Umbilical cord (tissue), 2 donors: ENCODE data around the gene KBTBD12. TPM values are rescaled to one million over a fixed set of nuclear protein-coding genes. Genes with fewer than 3 reads are reported as not detected.

Experiments
- DNase-seq: peaks from one replicate; pipeline ENCODE4 v3.0.0-alpha.2; 2015; ENCODE audit warnings: low spot score
- total RNA-seq: library from RNA; depleted of rRNA; stranded (reverse); fragments of >200 nt; gene quantifications from one replicate; pipeline ENCODE4 v1.2.3, GENCODE V29; 2014; ENCODE audit warnings: low replicate concordance; ENCODE audit not compliant: insufficient read depth

Gene KBTBD12
- total RNA-seq, 1 donor from 2014 or later = 7.2 TPM

DNA sequence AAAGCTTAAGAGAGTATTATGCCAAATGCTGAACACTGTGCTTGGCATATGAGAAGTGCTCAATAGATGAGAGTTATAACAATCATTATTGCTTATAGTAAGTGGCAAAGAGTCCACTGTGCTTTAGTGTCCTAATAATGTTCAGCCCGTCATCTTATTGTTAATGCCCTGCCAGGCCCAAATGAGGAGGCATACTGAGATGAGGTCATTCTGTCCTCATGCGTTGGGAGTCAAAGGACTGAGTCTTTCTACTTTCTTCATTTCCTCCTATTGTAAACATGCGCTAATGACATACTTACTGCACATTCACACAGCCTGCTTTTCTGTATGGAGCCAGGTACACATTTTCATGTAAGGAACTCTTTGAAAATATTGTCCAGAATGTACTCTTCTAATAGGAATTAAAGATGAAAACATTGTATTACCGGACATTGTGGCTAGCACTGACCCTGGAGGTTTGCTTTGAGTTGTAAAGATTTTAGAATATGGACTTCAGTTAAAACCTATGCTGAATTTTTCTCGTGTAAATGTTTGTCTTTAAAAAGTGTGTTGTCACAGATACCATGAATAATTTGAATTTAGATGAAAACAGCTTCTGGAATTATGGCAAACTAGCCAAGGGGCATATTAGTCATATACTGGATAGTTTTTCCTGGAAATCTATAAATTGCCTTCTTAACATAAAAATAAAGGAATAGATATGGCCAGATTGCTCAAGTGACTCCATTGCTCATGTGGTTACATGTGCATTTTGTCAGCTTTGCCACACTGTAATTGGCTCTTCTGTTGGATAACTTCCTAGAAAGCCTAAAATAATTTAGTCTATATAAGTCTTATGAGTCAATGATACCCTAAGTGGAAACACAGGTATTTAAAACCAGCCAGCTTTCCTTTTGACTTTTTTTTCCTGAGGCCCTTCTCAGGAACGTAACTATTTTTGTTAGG lies 38.3 kb downstream of the KBTBD12 start:
- no peak for DNase-seq

DNA sequence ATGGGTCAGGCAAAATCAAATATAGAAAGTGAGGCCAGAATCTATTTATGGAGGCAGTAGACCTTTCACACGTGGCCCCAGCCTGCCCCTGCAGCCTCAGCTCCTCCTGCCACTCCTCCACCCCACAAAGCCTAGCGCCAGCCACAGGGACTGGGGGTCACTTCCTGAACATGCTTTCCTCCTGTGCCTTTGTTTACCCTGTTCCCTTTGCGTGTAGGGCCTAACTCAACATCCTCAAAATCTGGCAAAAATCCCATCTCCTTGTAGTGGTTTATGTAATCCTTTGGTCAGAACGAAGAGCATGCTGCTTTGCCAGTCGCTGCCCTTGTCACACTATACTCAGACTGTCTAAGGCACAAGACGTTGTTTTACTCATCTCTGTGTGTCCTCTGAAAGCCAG lies 39.6 kb downstream of the KBTBD12 start:
- no peak for DNase-seq

DNA sequence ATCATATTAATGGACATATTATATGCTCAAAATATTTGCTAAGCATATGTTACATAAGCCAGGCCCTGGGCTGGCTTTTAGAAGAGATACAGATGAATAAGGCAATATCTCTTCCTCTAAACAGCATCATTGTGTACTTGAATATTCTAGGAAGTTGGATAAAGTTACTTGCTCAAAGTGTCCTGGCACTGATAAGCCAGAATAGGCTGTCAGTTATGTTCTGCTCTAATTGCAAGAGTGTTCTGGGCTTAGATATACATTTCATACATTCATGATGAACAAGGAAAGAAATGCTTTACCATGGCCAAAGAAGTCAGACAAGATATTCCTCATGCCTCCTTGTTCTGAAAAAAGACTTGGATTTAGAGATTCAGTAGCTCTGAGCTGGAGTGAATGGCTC lies 40.7 kb downstream of the KBTBD12 start:
- DNase-seq = peak; percentile 71

DNA sequence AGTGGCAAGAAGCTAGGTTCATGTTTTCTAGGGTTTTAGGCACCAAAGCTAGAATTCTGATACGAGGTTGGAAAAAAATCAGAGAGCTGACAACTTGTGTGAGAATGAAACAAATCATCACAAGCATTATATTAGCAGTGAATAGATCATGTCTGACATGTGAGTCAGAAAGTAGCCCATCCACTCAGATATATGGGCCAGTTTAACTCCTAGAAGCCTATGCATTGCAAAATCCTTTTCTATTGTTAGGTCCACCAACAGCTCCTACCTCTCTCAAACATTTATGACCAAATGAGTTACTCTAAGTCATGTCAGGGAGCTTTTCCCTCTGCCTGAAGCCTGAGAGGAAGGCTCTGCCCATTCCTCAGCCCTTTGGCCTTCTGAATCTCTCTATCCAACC lies 44.0 kb downstream of the KBTBD12 start:
- no peak for DNase-seq

DNA sequence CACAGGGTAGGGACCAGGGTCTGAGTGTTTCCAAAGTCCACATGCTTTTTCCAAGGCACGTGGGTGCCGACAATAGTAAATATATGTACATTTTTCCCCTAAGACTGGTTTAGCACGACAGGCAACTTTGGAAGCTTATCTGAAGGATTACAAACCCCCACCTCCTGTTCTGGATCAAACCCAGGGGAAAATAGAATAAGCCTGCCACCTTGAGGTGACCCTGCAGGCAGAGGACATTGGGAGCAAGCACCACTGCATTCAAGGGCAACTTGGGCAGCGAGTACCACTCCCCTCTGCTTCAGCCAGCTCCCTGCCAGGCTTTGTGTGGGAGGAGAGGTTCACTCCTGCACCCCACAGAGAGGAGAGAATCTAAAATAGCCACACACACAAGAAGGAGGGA lies 44.8 kb downstream of the KBTBD12 start:
- no peak for DNase-seq

DNA sequence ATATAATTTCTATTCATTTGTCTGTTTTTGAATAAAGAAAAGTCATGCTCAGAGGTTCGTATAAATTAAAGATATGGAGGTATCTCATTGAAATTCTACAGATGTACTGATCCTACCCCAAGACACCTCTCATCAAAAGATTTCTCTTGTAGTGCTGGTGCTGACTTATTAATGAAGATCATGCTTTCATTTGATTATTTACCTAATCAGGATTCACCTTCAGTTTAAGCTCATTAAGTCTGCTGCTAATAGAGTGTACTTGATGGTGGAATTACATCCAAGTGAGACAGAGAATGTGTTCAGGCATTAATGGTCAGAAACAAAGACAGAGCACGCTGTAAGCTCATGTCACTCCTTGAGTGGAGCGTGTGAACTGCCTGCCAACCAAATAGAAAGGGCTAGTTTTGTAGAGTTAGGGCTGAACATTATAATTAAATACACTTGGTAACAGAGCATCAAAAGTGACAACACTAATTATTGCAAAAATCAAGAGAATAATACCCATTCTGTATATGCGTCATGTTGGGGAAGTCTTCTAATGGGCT lies 45.5 kb downstream of the KBTBD12 start:
- no peak for DNase-seq

DNA sequence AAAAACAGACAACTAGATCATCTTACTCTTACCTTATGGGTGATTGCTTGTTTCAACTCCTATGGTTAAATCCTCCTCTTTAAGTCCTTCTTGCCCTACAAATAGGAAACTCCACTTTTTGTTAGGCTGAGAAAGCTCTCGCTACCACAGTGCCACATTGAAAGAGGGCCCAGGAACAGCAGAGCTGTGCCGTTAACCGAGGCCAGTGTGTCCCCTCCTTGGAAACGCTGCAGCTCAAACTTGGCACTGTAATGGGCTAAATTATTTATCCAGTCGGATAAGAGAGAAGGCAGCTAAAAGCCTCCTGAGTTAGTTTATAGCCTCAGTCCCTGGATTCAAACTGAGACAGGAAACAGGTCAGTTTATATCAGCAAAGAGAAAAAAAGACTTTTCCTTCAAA lies 46.1 kb downstream of the KBTBD12 start:
- no peak for DNase-seq

DNA sequence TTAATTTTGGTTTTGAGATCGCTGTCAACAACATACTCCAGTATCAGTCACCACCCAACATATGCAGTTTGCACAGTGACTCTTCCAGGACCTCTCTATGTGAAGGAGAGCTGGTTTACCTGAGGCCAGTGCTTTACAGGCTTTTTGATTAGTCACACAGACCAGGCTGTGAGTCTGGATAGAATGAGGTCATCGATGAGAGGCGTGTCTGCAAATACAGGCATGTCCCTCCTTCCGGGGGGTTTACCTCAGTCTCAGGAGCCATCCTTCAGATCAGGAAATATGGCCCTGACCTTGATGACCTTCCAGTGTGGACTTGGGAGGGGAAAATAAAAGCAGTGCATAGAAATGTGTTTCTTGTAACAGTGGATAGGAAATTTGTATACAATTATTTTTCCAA lies 46.9 kb downstream of the KBTBD12 start:
- DNase-seq = no peak

DNA sequence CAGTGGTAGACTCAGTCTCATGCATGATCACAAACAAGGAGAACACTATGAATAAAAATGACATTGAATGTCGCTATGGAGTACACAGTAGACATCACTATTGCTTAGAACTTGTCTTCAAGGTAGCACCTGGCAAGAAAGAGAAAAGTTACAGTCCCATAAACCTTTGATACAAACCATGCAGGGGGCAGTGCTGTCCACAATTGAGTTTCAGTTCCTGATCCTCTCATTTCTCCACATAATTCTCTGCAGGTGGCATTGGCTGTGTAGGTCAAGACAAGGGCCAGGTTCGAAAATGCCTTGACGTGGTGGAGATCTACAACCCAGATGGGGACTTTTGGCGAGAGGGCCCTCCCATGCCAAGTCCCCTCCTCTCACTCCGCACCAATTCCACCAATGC lies 47.9 kb downstream of the KBTBD12 start:
- DNase-seq = no peak

DNA sequence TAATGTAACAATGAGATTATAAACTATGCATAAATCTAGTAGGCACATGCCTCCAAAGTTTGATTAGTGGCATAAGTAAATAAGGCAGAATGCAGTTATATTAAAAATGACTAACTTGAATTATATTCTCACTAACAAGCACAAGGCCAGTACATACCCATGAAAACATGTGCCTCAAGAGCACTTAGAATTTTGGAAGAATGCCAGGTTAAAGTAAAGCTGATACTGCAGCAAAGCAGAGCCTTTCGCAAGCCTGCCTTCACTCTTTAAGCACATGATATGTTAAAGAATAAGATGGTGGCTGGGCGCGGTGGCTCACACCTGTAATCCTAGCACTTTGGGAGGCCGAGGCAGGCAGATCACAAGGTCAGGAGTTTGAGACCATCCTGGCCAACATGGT lies 49.0 kb downstream of the KBTBD12 start:
- DNase-seq = peak; percentile 76

DNA sequence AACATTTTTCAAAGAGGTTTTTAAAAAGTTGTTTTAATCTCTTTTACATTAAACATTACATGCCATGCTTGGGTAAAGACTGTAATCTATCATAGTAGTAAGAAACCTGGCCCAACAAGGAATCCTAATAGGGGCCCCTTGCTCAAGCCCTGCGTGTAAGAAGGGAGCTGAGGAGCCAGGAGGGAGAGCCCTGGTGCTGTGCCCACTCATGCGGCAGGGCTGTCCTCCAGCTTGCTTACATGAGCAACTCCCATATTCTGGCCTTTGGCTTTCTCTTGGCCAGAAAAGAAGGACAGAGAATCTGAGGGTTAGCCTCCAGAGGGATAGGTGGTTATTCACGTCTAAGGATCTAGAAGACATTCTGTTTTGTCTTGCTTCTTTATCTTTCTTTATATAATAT lies 49.8 kb downstream of the KBTBD12 start:
- DNase-seq = no peak

DNA sequence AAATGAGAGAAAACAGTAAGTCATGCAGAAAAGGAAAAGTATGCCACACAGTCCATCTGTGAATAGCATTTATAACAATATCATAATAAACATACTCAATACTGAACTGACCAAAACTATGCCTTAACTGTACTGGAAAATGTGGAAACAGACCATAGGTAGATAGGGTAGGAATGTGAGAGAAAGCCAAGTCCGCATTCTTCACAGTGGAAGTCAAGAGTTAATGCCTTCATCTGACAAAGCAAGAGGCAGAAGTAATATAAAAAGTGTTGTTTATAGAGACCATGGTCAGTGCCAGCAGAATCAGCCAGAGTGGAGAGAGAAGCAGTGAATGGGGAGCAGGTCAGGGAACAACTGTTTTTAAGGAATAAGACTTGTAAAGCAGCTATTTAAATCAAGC lies 52.3 kb downstream of the KBTBD12 start:
- DNase-seq = no peak

DNA sequence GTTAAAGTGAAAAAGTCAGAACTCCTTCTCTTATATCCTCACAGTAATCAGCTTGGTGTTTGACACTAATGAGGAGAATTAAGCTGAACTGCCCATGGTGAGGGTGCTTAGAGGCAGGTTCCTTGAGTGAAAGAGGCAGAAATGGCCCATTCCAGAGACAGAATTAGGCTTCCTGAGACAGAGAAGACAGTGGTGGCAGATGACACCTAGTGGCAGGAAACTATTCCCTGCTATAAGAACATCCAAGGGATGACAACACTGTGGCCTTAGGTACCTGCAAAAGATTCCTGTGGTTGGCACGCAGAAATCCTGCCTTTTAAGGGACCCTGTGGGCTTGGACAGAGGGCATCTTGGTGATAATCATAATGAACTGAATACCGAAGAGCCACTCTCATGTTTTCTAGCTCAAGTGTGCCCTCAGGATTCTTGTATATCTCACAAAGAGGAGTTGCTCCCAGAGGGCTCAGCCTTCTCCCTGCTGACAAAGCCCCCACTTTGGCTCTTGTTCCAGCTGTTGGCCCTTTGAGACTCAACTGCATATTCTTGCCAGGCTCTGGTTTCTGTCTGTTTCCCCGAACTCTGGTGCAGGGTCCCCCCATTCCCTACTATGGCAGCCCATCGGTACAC lies 56.0 kb downstream of the KBTBD12 start:
- peak; percentile 65 for DNase-seq

DNA sequence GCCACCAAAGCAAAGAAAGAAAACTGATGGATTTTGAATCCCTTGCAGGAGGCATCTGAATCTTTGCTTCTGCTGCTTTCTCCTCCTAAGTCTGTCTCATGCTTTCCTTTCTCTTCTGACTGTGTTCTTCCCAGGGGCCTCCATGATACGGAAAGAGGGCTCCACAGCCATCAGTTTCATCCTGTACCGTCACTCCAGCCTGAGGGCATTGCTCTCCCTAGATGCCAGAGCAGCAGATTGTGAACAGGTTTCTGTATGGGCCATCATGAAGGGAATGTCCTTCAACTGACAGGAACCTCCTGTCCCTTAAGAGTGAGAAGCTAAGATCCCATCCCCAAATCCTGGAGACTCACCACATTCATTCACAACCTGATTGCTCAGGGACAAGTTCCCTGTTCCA lies 59.2 kb downstream of the KBTBD12 start:
- DNase-seq = no peak

DNA sequence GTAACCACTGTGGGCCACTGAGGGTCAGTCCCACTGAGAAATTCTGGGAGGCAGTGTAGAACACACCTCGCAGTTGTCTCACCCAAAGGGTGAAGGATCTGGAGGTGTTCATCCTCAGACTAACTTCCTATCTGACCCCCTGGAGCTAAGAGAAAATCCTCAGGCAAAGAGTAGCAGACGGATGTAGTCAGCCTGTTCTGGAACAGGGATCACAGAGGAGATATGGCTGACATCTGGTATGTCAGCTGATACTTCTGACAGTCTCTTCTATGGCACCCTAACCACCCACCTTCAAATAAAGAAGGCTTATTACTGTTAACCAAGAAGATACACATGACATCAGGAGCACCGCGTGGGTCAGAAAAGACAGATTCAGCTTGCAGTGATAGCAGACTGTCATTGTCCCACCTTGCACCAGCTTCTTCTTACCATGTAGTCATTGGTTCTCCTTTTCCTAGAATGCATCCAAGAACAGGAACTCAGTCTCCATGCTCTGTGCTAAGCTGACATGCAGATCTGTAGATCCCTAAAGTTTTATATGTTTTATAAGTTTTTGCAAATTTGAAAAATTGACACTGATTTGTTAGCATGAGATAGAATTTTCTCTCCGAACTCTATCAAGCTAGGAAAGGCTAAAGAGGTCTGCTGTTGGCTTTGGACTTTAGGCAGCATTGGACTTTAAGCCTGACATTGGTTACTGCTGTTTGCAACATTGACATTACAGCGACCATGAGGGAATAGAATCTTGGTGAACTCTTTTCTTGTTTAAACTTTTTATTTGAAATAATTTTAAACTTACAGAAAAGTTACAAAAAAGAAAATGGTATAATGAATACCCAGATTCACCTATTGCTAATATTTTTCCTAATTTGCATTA lies 60.4 kb downstream of the KBTBD12 start:
- DNase-seq = no peak

DNA sequence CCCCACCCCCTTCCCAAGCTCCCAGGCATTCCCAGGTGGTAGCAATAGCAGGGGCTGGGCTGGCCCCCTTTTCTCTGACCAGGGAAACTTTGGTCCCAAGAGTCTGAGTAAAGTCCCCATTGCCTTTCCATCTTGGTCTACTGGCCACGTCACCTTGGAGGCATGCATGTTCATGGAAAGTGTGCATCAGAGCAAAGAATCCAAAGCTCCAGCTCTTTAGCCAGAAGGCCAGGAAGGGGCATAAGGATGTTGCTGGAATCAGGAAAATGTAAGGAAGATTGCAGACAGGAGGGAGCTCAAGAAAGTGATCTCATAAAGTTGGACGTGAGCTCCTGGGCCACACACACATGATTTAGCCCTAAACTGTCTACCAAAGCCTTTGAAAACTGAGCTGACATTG lies 63.6 kb downstream of the KBTBD12 start:
- DNase-seq = no peak

DNA sequence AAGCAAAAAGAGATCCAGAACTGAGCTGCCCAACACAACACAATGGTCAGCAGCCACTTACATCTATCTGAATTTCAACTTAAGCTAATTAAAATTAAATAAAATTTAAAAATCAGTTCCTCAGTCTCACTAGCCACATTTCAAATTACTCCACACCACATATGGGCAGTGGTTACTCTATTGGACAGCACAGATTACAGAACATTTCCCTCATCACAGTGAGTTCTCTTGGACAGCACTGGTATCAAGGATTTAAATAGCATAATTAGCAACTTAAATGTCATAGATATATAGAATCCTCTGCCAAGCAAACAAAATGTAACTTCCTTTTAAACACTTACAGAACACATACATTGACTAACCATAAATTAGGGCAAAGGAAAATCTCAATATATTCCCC lies 64.4 kb downstream of the KBTBD12 start:
- no peak for DNase-seq

DNA sequence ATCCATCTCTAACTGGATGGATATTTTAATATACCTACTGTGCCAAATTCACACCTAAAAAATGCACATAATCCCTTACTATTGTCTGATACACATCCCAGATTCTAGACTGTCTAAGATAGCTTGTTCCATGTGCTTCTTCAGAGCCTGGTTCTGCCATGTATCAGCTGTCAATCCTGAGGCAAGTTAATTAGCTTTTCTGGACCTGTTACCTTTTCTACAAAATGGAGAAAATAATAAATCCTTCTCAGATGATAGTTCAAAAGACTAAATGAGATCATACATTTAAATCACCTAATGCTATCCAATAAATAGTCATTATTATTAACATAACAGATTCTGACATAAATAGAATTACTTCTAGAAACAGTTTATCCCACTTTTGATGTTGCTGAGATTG lies 66.1 kb downstream of the KBTBD12 start:
- DNase-seq = no peak

DNA sequence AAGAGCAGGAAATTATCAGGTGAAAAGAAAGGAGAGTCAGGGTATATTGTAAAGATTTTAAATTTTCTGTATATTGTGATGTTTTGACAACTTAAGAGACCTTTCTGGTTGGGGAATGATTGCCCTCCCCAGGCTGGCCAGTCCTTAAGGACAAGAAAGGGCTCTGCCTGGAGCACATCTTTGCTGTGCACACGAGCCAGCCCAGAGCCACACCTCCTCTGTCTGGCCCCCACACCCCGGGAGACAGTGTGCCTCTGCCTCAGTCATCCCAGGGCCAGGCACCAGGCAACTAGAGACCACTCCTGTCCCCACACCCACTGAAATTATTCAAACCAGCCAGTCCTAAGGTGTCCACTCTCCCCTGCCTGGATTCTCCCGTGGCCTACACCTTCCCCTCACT lies 67.1 kb downstream of the KBTBD12 start:
- DNase-seq = no peak

DNA sequence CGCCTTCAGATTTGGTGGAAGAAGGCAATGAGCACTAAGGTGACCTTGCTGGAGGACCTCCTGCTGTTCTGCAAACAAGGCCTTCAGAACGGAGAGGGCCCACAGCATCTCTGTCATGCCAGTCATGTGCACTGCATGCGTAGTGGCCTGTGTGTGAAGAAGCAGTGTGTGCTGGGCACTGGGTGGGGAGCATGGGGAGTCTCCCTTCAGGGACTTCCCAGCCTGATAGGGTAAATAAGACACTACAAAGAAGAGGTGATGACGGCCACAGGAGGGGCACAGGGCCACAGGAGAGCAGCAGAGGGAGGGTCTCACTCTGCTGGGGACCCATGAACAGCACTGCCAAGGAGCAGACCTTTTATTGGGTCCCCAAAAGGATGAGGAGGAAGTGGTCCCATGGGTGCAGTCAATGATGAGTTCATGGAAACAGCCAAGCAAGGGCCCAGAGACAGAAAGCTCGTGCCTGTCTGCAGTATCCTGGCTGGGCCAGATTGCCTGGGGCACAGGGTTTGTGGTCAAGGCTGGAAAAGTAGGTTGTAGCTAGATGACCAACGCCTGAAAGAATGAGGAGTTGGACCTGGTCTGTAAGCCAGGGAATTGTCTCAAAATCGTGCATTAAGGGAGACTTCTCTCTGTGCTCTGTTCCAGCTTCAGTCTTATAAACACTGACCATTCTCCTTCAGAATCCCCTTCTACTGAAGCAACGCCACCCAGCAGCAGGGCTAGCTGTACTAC lies 69.4 kb downstream of the KBTBD12 start:
- DNase-seq = no peak

DNA sequence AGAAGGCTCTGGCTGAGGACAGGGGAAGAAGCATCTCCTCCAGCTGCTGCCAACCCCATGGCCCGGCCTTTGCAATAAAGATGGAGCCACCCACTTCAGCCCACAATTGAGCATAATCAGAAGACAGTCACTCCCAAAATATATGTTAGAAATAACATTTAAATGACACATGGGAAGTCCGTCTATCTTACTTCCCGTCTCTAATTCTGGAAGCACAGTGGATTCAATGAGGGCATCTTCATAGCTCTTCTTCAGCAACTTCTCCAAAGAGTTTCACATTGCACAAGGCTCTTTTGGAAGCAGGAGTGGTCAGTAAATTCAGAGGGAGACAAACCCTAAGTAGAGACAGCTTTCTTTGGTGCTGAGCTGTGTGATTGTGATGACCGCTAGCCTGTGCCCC lies 70.2 kb downstream of the KBTBD12 start:
- no peak for DNase-seq
